HEK293T (cell line): ENCODE results near the gene GRID2.

Source experiments
- CTBP1 ChIP-seq: fragments of 450-650 bp; IDR thresholded peaks from 2 replicates; pipeline ENCODE4 v1.6.1; 2016; ENCODE audit warnings: borderline replicate concordance
- PKNOX1 ChIP-seq: fragments of 450-650 bp; IDR thresholded peaks from 2 replicates; pipeline ENCODE4 v1.6.1; 2016
- SP1 ChIP-seq: fragments of 450-650 bp; IDR thresholded peaks from 2 replicates; pipeline ENCODE4 v1.6.1; 2017

- TF ChIP-seq CTBP1 (no peak), SP1 (no peak), PKNOX1 (no peak)
Measured at GRCh38 chr4:92843784-92844183, 540.0 kb downstream of the GRID2 start.
